MCF 10A (cell line): ENCODE measurements around the gene ANO1. TPM values are rescaled to one million over a fixed set of nuclear protein-coding genes. Genes with fewer than 3 reads are reported as not detected.

Experiments used
- BruUV-seq: library from RNA; stranded (reverse); fragments of 400-500 nt; replicated peaks from 2 replicates; lab custom pipeline; 2021; lab: Mats Ljungman, UMichigan
- CTCF ChIA-PET: fragments of 300-600 bp; sonication (Branson Sonifier 250); formaldehyde crosslinking; extraction: SDS; loops from one replicate; lab custom pipeline; 2021; ENCODE audit warnings: antibody characterized with exemption, inconsistent platforms; lab: Yijun Ruan, JAX
- POLR2A ChIA-PET: fragments of 300-600, 350-650 bp; sonication (Branson Sonifier 250); formaldehyde crosslinking; extraction: SDS; loops from one replicate; lab custom pipeline; 2020; ENCODE audit warnings: antibody characterized with exemption, inconsistent platforms; lab: Yijun Ruan, JAX
- DNase-seq: peaks from one replicate; pipeline ENCODE4 v3.0.0-alpha.2; 2018; ENCODE audit not compliant: unreplicated experiment
- H3K27ac Mint-ChIP-seq: one replicate; pipeline ENCODE4 v1.8.0; 2022; ENCODE audit warnings: mild to moderate bottlenecking, low read depth, mixed read lengths; ENCODE audit not compliant: unreplicated experiment
- H3K27me3 Mint-ChIP-seq: one replicate; pipeline ENCODE4 v1.8.0; 2022; ENCODE audit warnings: mixed read lengths; ENCODE audit not compliant: insufficient read depth, unreplicated experiment
- H3K36me3 Mint-ChIP-seq: one replicate; pipeline ENCODE4 v1.8.0; 2022; ENCODE audit warnings: mild to moderate bottlenecking, moderate library complexity, mixed read lengths; ENCODE audit not compliant: insufficient read depth, unreplicated experiment
- H3K4me1 Mint-ChIP-seq: one replicate; pipeline ENCODE4 v1.8.0; 2022; ENCODE audit warnings: mixed read lengths; ENCODE audit not compliant: insufficient read depth, unreplicated experiment
- H3K4me3 Mint-ChIP-seq: one replicate; pipeline ENCODE4 v1.8.0; 2022; ENCODE audit warnings: mild to moderate bottlenecking, moderate library complexity, mixed read lengths; ENCODE audit not compliant: unreplicated experiment
- H3K9me3 Mint-ChIP-seq: one replicate; pipeline ENCODE4 v1.8.0; 2022; ENCODE audit warnings: mixed read lengths; ENCODE audit not compliant: unreplicated experiment
- intact Hi-C: fragments of 100-400 bp; cut with micrococcal nuclease; formaldehyde crosslinking; loops from 2 replicates; pipeline ENCODE4 v1.14.1; 2022
- total RNA-seq: library from RNA; stranded (reverse); gene quantifications from 2 replicates; pipeline ENCODE4 v1.2.3, GENCODE V29; 2022
- TF ChIP-seq, protein P1 (sequence below): fragments of 200-600 bp; IDR thresholded peaks from one replicate; pipeline ENCODE4 v1.8.0; 2022; ENCODE audit warnings: antibody characterized with exemption, mild to moderate bottlenecking; ENCODE audit not compliant: unreplicated experiment

Gene ANO1
- total RNA-seq, 1 experiment from 2014 or later: not detected

DNA sequence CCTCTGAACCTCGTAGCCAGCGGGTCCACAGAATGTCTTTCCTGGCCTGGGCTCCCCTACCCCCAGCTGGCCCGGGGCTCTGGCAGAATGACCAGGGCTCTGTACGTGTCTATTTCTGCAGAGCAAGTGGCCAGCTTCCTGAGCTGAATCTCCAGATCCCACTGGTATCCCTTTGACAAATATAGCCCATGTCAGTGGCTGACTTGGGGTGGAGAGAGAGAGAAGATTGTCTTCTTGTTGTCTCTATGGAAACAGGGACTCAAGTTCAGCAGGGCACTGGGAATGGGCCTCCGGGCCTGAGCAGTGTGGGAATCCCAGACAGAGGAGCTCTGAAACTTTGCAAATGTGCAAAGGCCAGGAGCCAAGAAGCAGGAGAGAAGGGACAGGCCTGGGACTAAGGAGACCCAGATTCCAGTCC is 33.9 kb downstream of the ANO1 start:
- no TSS peak for BruUV-seq
- Mint-ChIP-seq H3K36me3 (peaks cover 4% of the 10 kb centered on the region), H3K27me3 (peaks cover 4% of the 10 kb centered on the region), H3K9me3 (no peaks in the 10 kb centered on the region), H3K4me3 (no peak overlapping the region), H3K27ac (no peak overlapping the region), H3K4me1 (no peaks in the 10 kb centered on the region)
- ChIA-PET CTCF (no interaction called here), POLR2A (no interaction called here)
- intact Hi-C loops: loop anchor here (2.0 kb wide), 1 partner anchor 77 kb away; no protein-coding TSS in a partner anchor
- DNase-seq: no peak
- TF ChIP-seq, protein P1, sequence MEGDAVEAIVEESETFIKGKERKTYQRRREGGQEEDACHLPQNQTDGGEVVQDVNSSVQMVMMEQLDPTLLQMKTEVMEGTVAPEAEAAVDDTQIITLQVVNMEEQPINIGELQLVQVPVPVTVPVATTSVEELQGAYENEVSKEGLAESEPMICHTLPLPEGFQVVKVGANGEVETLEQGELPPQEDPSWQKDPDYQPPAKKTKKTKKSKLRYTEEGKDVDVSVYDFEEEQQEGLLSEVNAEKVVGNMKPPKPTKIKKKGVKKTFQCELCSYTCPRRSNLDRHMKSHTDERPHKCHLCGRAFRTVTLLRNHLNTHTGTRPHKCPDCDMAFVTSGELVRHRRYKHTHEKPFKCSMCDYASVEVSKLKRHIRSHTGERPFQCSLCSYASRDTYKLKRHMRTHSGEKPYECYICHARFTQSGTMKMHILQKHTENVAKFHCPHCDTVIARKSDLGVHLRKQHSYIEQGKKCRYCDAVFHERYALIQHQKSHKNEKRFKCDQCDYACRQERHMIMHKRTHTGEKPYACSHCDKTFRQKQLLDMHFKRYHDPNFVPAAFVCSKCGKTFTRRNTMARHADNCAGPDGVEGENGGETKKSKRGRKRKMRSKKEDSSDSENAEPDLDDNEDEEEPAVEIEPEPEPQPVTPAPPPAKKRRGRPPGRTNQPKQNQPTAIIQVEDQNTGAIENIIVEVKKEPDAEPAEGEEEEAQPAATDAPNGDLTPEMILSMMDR: no peak

DNA sequence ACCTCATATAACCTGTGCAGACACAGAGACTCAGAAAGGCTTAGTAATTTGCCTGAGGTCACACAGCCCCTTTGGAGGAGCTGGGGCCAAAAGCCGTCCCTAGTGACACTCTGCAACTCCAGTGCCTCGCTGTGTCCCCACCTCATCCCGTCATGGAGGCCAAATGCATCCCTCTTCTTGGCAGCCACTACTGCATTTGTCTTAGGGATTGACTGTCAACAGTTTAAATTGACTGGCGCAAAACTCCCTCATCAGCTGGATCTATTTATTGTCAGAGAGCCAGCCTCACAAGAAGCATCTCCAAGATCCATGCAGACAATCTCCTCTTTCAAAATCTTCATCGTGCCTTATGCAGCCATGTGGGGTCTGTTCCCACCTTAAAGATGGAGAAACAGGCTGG is 35.7 kb downstream of the ANO1 start:
- Mint-ChIP-seq H3K27me3 (peaks cover 10% of the 10 kb centered on the region), H3K36me3 (peaks cover 4% of the 10 kb centered on the region), H3K4me1 (no peaks in the 10 kb centered on the region), H3K27ac (no peak overlapping the region), H3K4me3 (no peak overlapping the region), H3K9me3 (peaks cover 9% of the 10 kb centered on the region)
- ChIA-PET CTCF (no interaction called here), POLR2A (no interaction called here)
- intact Hi-C loops: loop anchor here (2.0 kb wide), 1 partner anchor 79 kb away; no protein-coding TSS in a partner anchor
- no peak for DNase-seq
- no TSS peak for BruUV-seq
- TF ChIP-seq, protein P1: no peak

DNA sequence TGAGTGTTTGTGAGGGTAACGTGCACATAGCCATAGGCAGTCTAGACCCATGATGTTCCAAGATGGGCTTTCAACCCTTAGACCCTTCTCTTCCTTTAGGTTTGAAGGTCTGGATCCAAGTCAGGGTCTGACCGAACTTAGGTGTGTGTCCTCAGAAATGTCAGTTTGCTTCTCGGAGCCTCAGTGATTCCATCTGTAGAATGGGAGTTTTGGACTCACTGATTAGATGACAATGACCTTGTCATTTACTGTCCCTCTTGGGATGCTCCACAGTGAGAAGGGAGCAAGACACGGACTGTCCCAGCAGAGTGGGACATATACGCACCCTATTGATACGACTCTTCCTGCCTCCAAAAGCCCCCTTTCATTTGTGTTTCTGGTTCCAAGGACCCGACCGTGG is 37.7 kb downstream of the ANO1 start:
- no TSS peak for BruUV-seq
- H3K27me3 Mint-ChIP-seq: peaks cover 25% of the 10 kb centered on the region
- peaks cover 4% of the 10 kb centered on the region for H3K36me3 Mint-ChIP-seq
- no peak overlapping the region for H3K27ac Mint-ChIP-seq
- DNase-seq: no peak
- H3K4me1 Mint-ChIP-seq: no peaks in the 10 kb centered on the region
- H3K9me3 Mint-ChIP-seq: peaks cover 15% of the 10 kb centered on the region
- POLR2A ChIA-PET: no interaction called here
- CTCF ChIA-PET: no interaction called here
- TF ChIP-seq, protein P1: no peak
- intact Hi-C loops: no loop called here
- H3K4me3 Mint-ChIP-seq: no peak overlapping the region

DNA sequence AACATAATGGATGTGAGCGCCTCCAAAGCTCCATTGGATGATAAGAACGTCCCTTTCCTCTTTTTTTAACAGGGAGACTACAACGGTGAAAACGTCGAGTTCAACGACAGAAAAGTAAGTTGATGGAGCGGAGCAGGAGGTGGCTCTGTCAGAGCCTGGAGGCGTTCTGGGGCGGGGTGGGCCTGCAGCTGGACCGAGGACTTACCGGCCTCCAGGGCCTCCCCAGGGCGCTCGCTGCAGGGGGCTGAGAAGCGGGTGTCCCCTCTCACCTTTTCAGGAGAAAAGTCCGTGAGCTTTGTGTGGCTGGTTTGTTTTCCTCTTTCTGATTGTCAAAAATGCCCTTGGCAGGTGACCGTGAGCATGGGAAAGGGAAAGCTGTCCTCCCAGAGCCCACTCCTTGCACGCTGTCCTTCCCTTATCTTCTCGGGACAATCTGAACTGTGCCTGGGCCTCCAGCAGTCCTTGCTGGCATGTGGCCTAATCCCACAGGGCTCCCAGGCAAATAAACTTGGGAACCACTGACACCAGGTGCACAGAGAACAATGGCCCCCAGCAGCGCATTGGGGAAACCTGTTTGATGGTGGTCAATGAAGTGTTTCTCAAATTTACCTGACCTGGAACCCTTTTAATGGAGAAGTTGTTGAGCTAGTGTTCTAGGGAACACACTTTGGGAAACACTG is 38.4 kb downstream of the ANO1 start:
- BruUV-seq: no TSS peak
- Mint-ChIP-seq H3K27ac (no peak overlapping the region), H3K9me3 (peaks cover 17% of the 10 kb centered on the region), H3K27me3 (peaks cover 33% of the 10 kb centered on the region), H3K36me3 (peaks cover 4% of the 10 kb centered on the region), H3K4me3 (no peak overlapping the region), H3K4me1 (no peaks in the 10 kb centered on the region)
- POLR2A ChIA-PET: no interaction called here
- CTCF ChIA-PET: no interaction called here
- no peak for DNase-seq
- TF ChIP-seq, protein P1: no peak
- intact Hi-C loops: no loop called here
